SK-N-SH treated with all-trans-retinoic acid at 6 μM for 48 hours (cell line): ENCODE measurements around the gene GRIK5.

Experiments
- ISL1 ChIP-seq: fragments of 250-450 bp; sonication (Bioruptor Pico); IDR thresholded peaks from 2 replicates; pipeline ENCODE4 v2.1.2; 2022; ENCODE audit warnings: mild to moderate bottlenecking, moderate library complexity
- OSR1 ChIP-seq: fragments of 250-450 bp; sonication (Bioruptor Pico); IDR thresholded peaks from 2 replicates; pipeline ENCODE4 v1.8.0; 2022; ENCODE audit warnings: moderate library complexity, mild to moderate bottlenecking, inconsistent platforms
- RARB ChIP-seq: fragments of 250-450 bp; sonication (Bioruptor Pico); IDR thresholded peaks from 2 replicates; pipeline ENCODE4 v1.8.0; 2021; ENCODE audit warnings: mild to moderate bottlenecking, moderate library complexity
- TCF4 ChIP-seq: fragments of 250-450 bp; sonication (Bioruptor Pico); IDR thresholded peaks from 2 replicates; pipeline ENCODE4 v1.8.0; 2021; ENCODE audit warnings: mild to moderate bottlenecking, moderate library complexity, borderline replicate concordance
- TSHZ2 ChIP-seq: fragments of 250-450 bp; sonication (Bioruptor Pico); IDR thresholded peaks from 2 replicates; pipeline ENCODE4 v1.5.0; 2020; ENCODE audit warnings: mild to moderate bottlenecking, moderate library complexity
- ZFP3 ChIP-seq: fragments of 250-450 bp; sonication (Bioruptor Pico); IDR thresholded peaks from 2 replicates; pipeline ENCODE4 v1.5.0; 2020; ENCODE audit warnings: mild to moderate bottlenecking, moderate library complexity
- TF ChIP-seq, protein P1 (sequence below): fragments of 250-450 bp; sonication (Bioruptor Pico); IDR thresholded peaks from 2 replicates; pipeline ENCODE4 v1.8.0; 2020; ENCODE audit warnings: mild to moderate bottlenecking, moderate library complexity, borderline replicate concordance
- TF ChIP-seq, protein P2 (sequence below): fragments of 250-450 bp; sonication (Bioruptor Pico); IDR thresholded peaks from 2 replicates; pipeline ENCODE4 v1.5.1; 2020; ENCODE audit warnings: low read depth, mild to moderate bottlenecking, moderate library complexity

GRCh38 chr19:42042455-42043170 lies 27.4 kb downstream of the GRIK5 start:
- TF ChIP-seq TSHZ2 (CRISPR knock-in tag), result no peak
- no peak for TF ChIP-seq TCF4
- no peak for TF ChIP-seq ZFP3 (CRISPR knock-in tag)
- TF ChIP-seq OSR1 (CRISPR knock-in tag), result no peak
- no peak for TF ChIP-seq ISL1 (CRISPR knock-in tag)
- TF ChIP-seq RARB (CRISPR knock-in tag), result no peak
- TF ChIP-seq, protein P1, sequence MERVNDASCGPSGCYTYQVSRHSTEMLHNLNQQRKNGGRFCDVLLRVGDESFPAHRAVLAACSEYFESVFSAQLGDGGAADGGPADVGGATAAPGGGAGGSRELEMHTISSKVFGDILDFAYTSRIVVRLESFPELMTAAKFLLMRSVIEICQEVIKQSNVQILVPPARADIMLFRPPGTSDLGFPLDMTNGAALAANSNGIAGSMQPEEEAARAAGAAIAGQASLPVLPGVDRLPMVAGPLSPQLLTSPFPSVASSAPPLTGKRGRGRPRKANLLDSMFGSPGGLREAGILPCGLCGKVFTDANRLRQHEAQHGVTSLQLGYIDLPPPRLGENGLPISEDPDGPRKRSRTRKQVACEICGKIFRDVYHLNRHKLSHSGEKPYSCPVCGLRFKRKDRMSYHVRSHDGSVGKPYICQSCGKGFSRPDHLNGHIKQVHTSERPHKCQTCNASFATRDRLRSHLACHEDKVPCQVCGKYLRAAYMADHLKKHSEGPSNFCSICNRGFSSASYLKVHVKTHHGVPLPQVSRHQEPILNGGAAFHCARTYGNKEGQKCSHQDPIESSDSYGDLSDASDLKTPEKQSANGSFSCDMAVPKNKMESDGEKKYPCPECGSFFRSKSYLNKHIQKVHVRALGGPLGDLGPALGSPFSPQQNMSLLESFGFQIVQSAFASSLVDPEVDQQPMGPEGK (CRISPR knock-in tag), result no peak
- TF ChIP-seq, protein P2, sequence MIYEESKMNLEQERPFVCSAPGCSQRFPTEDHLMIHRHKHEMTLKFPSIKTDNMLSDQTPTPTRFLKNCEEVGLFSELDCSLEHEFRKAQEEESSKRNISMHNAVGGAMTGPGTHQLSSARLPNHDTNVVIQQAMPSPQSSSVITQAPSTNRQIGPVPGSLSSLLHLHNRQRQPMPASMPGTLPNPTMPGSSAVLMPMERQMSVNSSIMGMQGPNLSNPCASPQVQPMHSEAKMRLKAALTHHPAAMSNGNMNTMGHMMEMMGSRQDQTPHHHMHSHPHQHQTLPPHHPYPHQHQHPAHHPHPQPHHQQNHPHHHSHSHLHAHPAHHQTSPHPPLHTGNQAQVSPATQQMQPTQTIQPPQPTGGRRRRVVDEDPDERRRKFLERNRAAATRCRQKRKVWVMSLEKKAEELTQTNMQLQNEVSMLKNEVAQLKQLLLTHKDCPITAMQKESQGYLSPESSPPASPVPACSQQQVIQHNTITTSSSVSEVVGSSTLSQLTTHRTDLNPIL (CRISPR knock-in tag), result no peak
